Kidney (tissue), 14 donors: ENCODE data around the gene TRIM5. TPM values are rescaled to one million over a fixed set of nuclear protein-coding genes. Genes with fewer than 3 reads are reported as not detected.

ENCODE experiments used
- DNase-seq, 5 donors: peaks; one replicate each; pipeline ENCODE4 v3.0.0-alpha.2; 2013 to 2020
- FAIRE-seq: peaks from 2 replicates; lab custom pipeline; 2012; peaks lifted over from hg19 to GRCh38; lab: Jason Lieb, UNC
- H3K27ac ChIP-seq, 2 donors: one replicate each; pipeline ENCODE4 v1.7.0; 2013; ENCODE audit warnings: low read depth in 2 of 2, low read length in 2 of 2, inconsistent platforms in 1 of 2
- H3K27me3 ChIP-seq: one replicate; pipeline ENCODE4 v1.7.1; 2013; ENCODE audit warnings: low read length, inconsistent platforms; ENCODE audit not compliant: control insufficient read depth, insufficient read depth
- H3K36me3 ChIP-seq, 3 donors: one replicate each; pipeline versions ENCODE4 v1.7.0 to v1.7.1; 2013; ENCODE audit warnings: low read length in 3 of 3, control low read depth in 1 of 3, inconsistent platforms in 1 of 3; ENCODE audit not compliant: insufficient read depth in 3 of 3, control insufficient read depth in 2 of 3
- H3K4me1 ChIP-seq, 3 donors: one replicate each; pipeline versions ENCODE4 v1.7.0 to v1.7.1; 2013; ENCODE audit warnings: low read length in 3 of 3, inconsistent platforms in 1 of 3, low read depth in 1 of 3; ENCODE audit not compliant: control insufficient read depth in 2 of 3, insufficient read depth in 2 of 3
- H3K4me3 ChIP-seq, 3 donors: one replicate each; pipeline versions ENCODE4 v1.7.0 to v1.8.1; 2013; ENCODE audit warnings: low read length in 3 of 3, control low read depth in 1 of 3, inconsistent platforms in 1 of 3
- H3K9ac ChIP-seq, 3 donors: one replicate each; pipeline versions ENCODE4 v1.7.0 to v1.7.1; 2013; ENCODE audit warnings: low read length in 3 of 3, control low read depth in 1 of 3, inconsistent platforms in 1 of 3
- H3K9me3 ChIP-seq, 3 donors: one replicate each; pipeline versions ENCODE4 v1.7.0 to v1.7.1; 2013; ENCODE audit warnings: low read length in 3 of 3, control low read depth in 1 of 3, inconsistent platforms in 1 of 3; ENCODE audit not compliant: control insufficient read depth in 2 of 3, insufficient read depth in 1 of 3
- CTCF ChIP-seq: IDR thresholded peaks from 3 replicates; pipeline ENCODE4 v1.5.1; 2012; ENCODE audit warnings: mild to moderate bottlenecking, moderate library complexity, borderline replicate concordance; ENCODE audit not compliant: insufficient read depth; ENCODE audit errors: extremely low read depth
- intact Hi-C: fragments of 100-400 bp; cut with DNase I; formaldehyde crosslinking; loops from one replicate; pipeline ENCODE4 v1.11.1; 2022
- polyA plus RNA-seq: library from polyadenylated mRNA; stranded (reverse); fragments of 350-450 nt; fragmentation: Illumina TruSeq; extraction: RNeasy Lipid Tissue Mini Kit (QIAGEN cat#74804); gene quantifications from one replicate; pipeline ENCODE4 v1.2.3, GENCODE V29; 2014; ENCODE audit warnings: low read depth, low replicate concordance; ENCODE audit not compliant: insufficient read depth
- total RNA-seq: library from RNA; stranded (reverse); fragmentation: NEBNext Ultra II Directional; extraction: Animal tissue kit (Norgen Biotek cat#: 25700); gene quantifications from one replicate; pipeline ENCODE4 v1.2.1, GENCODE V29; 2021
- donor health status: control.
- donor health status: control.
- donor health status: control.
- donor health status: control.
- donor health status: control.
- donor health status: DM: yes; HTN: yes; CAD: no.
- donor health status: Normal renal cell carcinoma (clear cell type).

TRIM5 gene
- total and polyA plus RNA-seq, 2 donors from 2014 or later: 11.2 to 27.7 TPM

GRCh38 chr11:5701055-5701577, 16.2 kb upstream of the TRIM5 start:
- Histone ChIP-seq H3K36me3 (peaks cover 0 to 2% (median 0%) of the 10 kb centered on the region in 3 donors), H3K4me3 (no peak overlapping the region), H3K4me1 (no peaks in the 10 kb centered on the region), H3K27me3 (no peaks in the 10 kb centered on the region), H3K9me3 (no peaks in the 10 kb centered on the region), H3K9ac (no peak overlapping the region), H3K27ac (no peak overlapping the region)
- FAIRE-seq (no peak), DNase-seq (no peak)
- TF ChIP-seq CTCF: no peak
- intact Hi-C loops: no loop called here

DNA sequence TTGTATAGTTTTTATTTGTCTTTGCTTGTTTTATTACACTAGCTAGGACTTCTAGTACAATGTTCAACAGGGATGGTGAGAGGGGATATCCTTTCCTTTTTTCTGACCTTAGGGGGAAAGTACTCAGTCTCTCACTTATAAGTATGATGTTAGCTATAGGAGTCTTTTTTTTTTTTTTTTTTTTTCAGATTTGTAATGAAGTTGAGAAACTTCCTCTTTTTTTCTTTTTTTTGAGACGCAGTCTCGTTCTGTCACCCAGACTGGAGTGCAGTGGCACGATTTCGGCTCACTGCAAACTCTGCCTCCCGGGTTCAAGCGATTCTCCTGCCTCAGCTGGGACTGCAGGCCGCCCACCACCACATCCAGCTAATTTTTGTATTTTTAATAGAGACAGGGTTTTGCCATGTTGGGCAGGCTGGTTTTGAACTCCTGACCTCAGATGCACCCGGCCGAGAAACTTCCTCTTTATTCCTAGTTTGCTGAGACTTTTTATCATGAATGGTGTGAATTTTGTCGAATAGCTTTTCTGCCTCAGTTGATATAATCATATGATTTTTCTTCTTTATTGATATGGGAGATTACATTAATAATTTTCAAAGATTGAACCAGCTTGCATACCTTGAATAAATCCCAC, 15.7 kb upstream of the TRIM5 start:
- Histone ChIP-seq H3K9me3 (no peaks in the 10 kb centered on the region), H3K9ac (no peak overlapping the region), H3K4me1 (no peaks in the 10 kb centered on the region), H3K4me3 (no peak overlapping the region), H3K36me3 (peaks cover 0 to 2% (median 0%) of the 10 kb centered on the region in 3 donors), H3K27me3 (no peaks in the 10 kb centered on the region), H3K27ac (no peak overlapping the region)
- no peak for DNase-seq
- TF ChIP-seq CTCF: no peak
- FAIRE-seq: no peak
- intact Hi-C loops: no loop called here

DNA sequence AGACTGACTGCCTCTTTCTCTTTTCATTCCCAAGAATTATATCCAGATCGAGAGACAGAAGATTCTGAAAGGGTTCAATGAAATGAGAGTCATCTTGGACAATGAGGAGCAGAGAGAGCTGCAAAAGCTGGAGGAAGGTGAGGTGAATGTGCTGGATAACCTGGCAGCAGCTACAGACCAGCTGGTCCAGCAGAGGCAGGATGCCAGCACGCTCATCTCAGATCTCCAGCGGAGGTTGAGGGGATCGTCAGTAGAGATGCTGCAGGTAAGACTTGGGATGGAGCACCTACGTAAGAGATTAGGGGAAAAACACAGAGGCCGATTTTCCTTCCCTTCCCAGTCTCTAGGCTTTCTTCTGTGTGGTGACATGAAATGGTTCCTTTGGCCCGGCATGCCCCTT, 13.4 kb upstream of the TRIM5 start:
- intact Hi-C loops: no loop called here
- no peak for DNase-seq
- Histone ChIP-seq H3K36me3 (peaks cover 0 to 2% (median 0%) of the 10 kb centered on the region in 3 donors), H3K27me3 (no peaks in the 10 kb centered on the region), H3K9ac (no peak overlapping the region), H3K4me3 (no peak overlapping the region), H3K9me3 (no peaks in the 10 kb centered on the region), H3K27ac (no peak overlapping the region), H3K4me1 (no peaks in the 10 kb centered on the region)
- no peak for TF ChIP-seq CTCF
- FAIRE-seq: no peak

DNA sequence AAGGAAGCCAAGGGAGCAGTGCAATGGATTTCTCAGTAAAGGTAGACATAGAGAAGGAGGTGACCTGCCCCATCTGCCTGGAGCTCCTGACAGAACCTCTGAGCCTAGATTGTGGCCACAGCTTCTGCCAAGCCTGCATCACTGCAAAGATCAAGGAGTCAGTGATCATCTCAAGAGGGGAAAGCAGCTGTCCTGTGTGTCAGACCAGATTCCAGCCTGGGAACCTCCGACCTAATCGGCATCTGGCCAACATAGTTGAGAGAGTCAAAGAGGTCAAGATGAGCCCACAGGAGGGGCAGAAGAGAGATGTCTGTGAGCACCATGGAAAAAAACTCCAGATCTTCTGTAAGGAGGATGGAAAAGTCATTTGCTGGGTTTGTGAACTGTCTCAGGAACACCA, 11.3 kb upstream of the TRIM5 start:
- no peak for TF ChIP-seq CTCF
- H3K9ac ChIP-seq: no peak overlapping the region
- no peaks in the 10 kb centered on the region for H3K9me3 ChIP-seq
- no peak overlapping the region for H3K27ac ChIP-seq
- H3K27me3 ChIP-seq: no peaks in the 10 kb centered on the region
- no peak for DNase-seq
- FAIRE-seq: no peak
- H3K36me3 ChIP-seq: peaks cover 0 to 2% (median 0%) of the 10 kb centered on the region in 3 donors
- H3K4me3 ChIP-seq: no peak overlapping the region
- no peaks in the 10 kb centered on the region for H3K4me1 ChIP-seq
- intact Hi-C loops: no loop called here
